ENCODE results near the gene BLVRB. TPM values are rescaled to one million over a fixed set of nuclear protein-coding genes. Genes with fewer than 3 reads are reported as not detected.

Gene BLVRB
- total RNA-seq, 1 experiment from 2014 or later = 179 TPM

DNA sequence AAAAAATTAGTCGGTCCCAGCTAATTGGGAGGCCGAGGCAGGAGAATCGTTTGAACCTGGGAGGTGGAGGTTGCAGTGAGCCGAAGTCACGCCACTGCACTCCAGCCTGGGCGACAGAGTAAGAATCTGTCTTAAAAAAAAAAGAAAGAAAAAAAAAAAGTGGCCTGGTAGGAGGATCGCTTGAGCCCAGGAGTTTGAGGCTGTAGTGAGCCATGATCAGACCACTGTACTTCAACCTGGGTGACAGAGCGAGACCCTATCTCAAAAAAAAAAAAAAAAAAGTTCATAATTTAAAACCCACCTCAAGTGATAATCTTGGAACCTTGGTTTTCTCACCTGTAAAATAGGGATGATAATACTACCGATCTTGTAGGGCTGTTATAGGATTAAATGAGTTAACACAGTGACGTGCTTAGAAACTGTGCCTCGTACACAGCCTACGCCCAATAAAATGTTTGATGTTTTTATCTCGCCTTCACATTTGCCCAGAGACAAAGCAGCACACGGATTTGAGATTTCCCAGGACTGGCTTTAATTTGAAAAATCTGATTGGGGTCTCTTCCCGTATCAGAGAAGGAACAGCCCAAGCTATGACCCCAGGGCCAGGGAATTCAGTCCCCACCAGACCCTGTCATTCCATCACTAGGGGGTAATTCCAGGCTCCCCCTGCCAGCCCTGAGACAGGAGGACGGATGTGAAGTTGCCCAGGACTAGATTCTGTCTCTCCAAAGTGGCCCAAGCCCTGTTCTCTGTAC, 43.4 kb downstream of the BLVRB start:
- Histone ChIP-seq H3K36me3 (peaks cover 27% of the 10 kb centered on the region), H3K4me3 (no peak overlapping the region), H3K9me3 (no peaks in the 10 kb centered on the region), H3K27me3 (no peaks in the 10 kb centered on the region)
- DNase-seq = no peak

- DNase-seq = peak; percentile 97
- Histone ChIP-seq H3K27me3 (no peaks in the 10 kb centered on the region), H3K4me3 (peak overlapping the region; percentile 63), H3K9me3 (no peaks in the 10 kb centered on the region), H3K36me3 (peaks cover 27% of the 10 kb centered on the region)
These were observed 44.5 kb downstream of the BLVRB start for GRCh38 chr19:40420766-40421765.

DNA sequence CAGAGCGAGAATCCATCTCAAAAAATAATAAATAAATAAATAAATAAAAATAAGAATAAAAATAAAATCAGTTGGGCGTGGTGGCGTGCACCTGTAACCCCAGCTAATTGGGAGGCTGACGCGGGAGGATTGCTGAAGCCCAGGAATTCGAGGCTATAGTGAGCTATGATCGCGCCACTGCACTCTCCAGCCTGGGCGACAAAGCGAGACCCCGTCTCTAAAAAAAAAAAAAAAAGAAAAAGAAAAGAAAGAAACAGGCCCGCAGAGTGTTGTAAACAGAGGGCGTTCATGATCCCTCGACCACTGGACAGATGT, 45.1 kb downstream of the BLVRB start:
- Histone ChIP-seq H3K9me3 (no peaks in the 10 kb centered on the region), H3K36me3 (peaks cover 27% of the 10 kb centered on the region), H3K4me3 (peak overlapping the region; percentile 63), H3K27me3 (no peaks in the 10 kb centered on the region)
- no peak for DNase-seq

- Histone ChIP-seq H3K9me3 (no peaks in the 10 kb centered on the region), H3K36me3 (peaks cover 25% of the 10 kb centered on the region), H3K27me3 (no peaks in the 10 kb centered on the region), H3K4me3 (no peak overlapping the region)
- no peak for DNase-seq
These were observed 45.8 kb downstream of the BLVRB start for GRCh38 chr19:40419780-40420179.

- DNase-seq = no peak
- Histone ChIP-seq H3K27me3 (no peaks in the 10 kb centered on the region), H3K36me3 (peaks cover 21% of the 10 kb centered on the region), H3K9me3 (no peaks in the 10 kb centered on the region), H3K4me3 (no peak overlapping the region)
These were observed 46.4 kb downstream of the BLVRB start for GRCh38 chr19:40419066-40419612.

DNA sequence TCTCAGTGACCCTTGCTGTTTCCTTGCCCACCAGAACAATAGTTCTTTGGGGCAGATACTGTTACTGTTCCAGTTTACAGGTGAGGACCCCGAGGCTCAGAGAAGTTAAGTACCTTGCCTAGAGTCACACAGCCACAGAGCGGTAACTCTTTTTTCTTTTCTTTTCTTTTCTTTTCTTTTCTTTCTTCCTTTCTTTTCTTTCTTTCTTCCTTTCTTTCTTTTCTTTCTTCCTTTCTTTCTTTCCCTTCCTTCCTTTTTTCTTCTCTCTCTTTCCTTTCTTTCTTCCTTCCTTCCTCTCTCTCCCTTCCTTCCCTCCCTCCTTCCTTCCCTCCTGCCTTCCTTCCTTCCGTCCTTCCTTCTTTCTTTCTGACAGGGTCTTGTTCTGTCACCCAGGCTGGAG, 47.5 kb downstream of the BLVRB start:
- H3K27me3 ChIP-seq = no peaks in the 10 kb centered on the region
- peaks cover 17% of the 10 kb centered on the region for H3K36me3 ChIP-seq
- H3K9me3 ChIP-seq = no peaks in the 10 kb centered on the region
- DNase-seq = no peak
- no peak overlapping the region for H3K4me3 ChIP-seq

DNA sequence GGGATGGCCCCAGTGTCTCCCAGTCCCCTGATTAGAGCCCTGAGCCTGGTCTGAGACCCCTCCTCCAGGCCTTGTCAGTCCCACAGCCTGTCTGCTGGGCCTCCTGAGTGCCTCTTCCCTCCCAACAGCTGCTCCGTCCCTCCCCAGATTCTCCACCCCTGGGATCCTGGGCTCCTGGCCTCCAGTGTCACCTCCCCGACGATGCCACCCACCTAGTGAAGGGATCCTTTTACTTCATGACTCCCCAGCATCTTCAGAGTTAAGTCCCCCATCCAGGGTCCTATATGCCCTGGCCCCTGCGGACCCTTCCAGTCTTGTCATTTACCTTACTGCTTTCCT, 47.9 kb downstream of the BLVRB start:
- Histone ChIP-seq H3K36me3 (peaks cover 12% of the 10 kb centered on the region), H3K4me3 (no peak overlapping the region), H3K9me3 (no peaks in the 10 kb centered on the region), H3K27me3 (no peaks in the 10 kb centered on the region)
- DNase-seq = no peak

DNA sequence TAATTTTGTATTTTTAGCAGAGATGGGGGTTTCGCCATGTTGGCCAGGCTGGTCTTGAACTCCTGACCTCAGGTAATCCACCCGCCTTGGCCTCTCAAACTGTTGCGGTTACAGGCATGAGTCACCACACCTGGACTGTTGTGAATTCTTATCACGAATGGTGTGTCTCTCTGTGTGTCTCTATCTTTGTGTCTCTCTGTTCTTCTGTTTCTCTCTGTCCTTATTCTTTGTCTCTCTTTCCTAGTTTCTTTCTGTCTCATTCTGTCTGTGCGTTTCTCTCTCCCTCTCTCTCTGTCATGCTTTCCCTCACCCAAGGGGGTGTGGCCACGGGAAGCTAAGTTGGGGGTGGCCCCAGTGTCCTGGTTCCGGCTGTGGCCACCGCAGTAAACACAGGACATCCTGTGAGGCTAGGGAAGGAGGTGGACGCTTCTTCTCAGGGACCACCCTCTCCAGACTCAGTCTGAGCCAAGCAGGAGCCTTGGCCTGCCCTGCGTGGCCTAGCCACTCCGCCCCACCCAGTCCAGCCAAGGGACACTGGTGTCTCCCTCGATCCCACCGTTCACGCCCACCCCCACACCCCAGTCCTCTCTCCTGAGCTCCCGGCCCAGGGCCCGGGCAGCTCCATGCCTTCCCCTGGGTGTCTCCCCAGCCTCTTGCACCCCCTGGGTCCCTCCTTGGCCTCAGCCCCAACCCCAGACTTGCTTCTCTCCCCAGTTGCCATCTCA, 48.5 kb downstream of the BLVRB start:
- no peak for DNase-seq
- H3K27me3 ChIP-seq = no peaks in the 10 kb centered on the region
- H3K9me3 ChIP-seq = no peaks in the 10 kb centered on the region
- H3K4me3 ChIP-seq = no peak overlapping the region
- H3K36me3 ChIP-seq = peaks cover 7% of the 10 kb centered on the region

- H3K36me3 ChIP-seq = no peaks in the 10 kb centered on the region
- no peaks in the 10 kb centered on the region for H3K9me3 ChIP-seq
- no peak for DNase-seq
- H3K4me3 ChIP-seq = no peak overlapping the region
- no peaks in the 10 kb centered on the region for H3K27me3 ChIP-seq
These were observed 49.8 kb downstream of the BLVRB start for GRCh38 chr19:40415768-40416167.

DNA sequence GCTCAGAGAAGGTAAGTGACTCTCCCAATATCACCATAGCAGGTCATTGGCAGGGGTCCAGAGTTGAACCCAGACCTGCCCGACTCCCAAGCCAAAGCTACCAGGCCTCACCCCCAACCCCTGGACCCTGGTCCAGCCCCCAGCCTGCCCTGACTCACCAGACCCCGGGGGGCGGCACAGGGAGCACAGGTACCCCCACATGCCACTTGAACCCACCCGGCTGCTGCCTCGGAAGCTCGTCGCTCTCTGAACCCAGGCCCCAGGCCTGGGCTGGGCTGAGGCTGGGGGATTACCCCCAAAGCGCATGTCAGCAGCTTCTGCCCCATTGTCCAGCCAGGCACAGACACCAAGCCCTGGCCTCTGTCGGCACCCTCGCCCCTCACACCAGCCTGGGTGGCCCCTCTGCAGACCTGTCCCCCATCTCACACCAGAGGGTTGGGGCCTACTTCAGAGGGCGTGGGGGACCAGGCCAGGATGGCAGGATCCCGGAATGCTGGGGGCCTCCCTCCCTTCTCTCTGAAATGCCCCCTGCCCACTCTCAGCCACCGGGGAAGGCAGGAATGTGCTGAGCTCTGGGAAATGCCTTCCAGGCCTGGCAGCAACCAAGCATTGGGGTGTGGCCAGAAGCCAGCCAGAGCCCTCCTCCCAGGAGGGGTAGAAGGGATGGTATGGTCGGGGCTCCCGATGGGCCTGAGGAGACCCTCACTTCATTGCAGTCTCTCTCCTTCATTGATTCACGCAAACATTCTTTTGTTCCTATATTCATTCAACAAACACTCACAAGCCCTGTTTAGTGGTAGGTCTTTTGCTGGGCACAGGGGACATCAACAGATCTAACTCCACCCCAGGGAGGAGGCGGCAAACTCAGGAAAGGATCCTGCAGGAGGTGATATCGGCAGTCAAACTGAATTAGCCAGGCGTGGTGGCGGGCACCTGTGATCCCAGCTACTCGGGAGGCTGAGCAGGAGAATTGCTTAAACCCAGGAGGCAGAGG, 50.7 kb downstream of the BLVRB start:
- Histone ChIP-seq H3K9me3 (no peaks in the 10 kb centered on the region), H3K27me3 (no peaks in the 10 kb centered on the region), H3K4me3 (no peak overlapping the region), H3K36me3 (no peaks in the 10 kb centered on the region)
- DNase-seq = no peak

DNA sequence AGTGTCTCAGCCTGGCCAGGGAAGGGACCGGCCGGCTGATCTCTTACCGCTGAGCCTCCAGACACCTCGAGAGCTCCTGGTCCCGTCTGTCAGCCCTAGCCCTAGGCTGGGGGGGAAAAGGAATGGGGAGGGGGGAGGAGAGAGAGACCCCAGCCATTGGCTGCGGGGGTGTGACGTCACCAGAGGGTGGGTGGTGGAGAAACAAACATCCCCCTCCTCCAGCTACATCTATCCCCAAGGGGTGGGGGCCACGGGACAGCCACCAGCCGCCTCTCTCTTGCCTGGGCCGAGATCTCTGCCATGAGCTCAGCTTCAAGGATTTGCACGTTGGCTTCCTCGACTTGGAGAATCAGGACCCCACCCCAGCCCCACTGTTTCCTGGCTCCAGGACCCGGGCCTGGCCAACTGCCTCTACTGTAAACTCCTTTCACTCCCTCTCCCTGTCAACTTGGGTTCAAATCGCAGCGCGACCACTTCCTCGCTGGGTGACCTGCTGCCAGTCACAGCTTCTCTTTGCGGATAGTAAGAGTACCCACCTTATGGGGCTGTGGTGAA, 52.2 kb downstream of the BLVRB start, which contains the start of gene PRX:
Gene PRX (minus strand): TSS at position 88 of the 555 bp plus-strand sequence. CDS start 5,446 bp downstream, outside the sequence.
- no peaks in the 10 kb centered on the region for H3K9me3 ChIP-seq
- H3K36me3 ChIP-seq = no peaks in the 10 kb centered on the region
- no peak within 1 kb of the TSS for H3K4me3 ChIP-seq
- no peak for DNase-seq
- no peaks in the 10 kb centered on the region for H3K27me3 ChIP-seq

GRCh38 chr19:40412866-40413265, 52.7 kb downstream of the BLVRB start:
- Histone ChIP-seq H3K4me3 (no peak overlapping the region), H3K36me3 (no peaks in the 10 kb centered on the region), H3K27me3 (no peaks in the 10 kb centered on the region), H3K9me3 (no peaks in the 10 kb centered on the region)
- DNase-seq = no peak

GRCh38 chr19:40411958-40412499, 53.5 kb downstream of the BLVRB start:
- no peaks in the 10 kb centered on the region for H3K36me3 ChIP-seq
- no peak overlapping the region for H3K4me3 ChIP-seq
- DNase-seq = no peak
- no peaks in the 10 kb centered on the region for H3K9me3 ChIP-seq
- H3K27me3 ChIP-seq = no peaks in the 10 kb centered on the region

GRCh38 chr19:40411125-40411842, 54.3 kb downstream of the BLVRB start:
- DNase-seq = no peak
- no peak overlapping the region for H3K4me3 ChIP-seq
- H3K27me3 ChIP-seq = no peaks in the 10 kb centered on the region
- no peaks in the 10 kb centered on the region for H3K9me3 ChIP-seq
- H3K36me3 ChIP-seq = no peaks in the 10 kb centered on the region

- DNase-seq = no peak
- Histone ChIP-seq H3K27me3 (no peaks in the 10 kb centered on the region), H3K9me3 (no peaks in the 10 kb centered on the region), H3K4me3 (no peak overlapping the region), H3K36me3 (no peaks in the 10 kb centered on the region)
These were observed 55.5 kb downstream of the BLVRB start for GRCh38 chr19:40410030-40410389.
